Transverse colon (tissue), 4 donors: ENCODE results near the gene RAMACL. TPM values are rescaled to one million over a fixed set of nuclear protein-coding genes. Genes with fewer than 3 reads are reported as not detected.

Source experiments
- DNase-seq: peaks from one replicate; pipeline ENCODE4 v3.0.0-alpha.2; 2019
- H3K27ac ChIP-seq, 4 donors: fragments of 200-600 bp; sonication (generic); 2 replicates each; pipeline ENCODE4 v1.5.1; 2016 to 2018; ENCODE audit warnings: inconsistent platforms in 4 of 4
- H3K27me3 ChIP-seq: fragments of 200-600 bp; sonication (generic); 2 replicates; pipeline ENCODE4 v1.5.1; 2017; ENCODE audit warnings: inconsistent platforms
- H3K36me3 ChIP-seq, 4 donors: fragments of 200-600 bp; sonication (generic); 2 replicates each; pipeline ENCODE4 v1.5.1; 2017 to 2019; ENCODE audit warnings: inconsistent platforms in 4 of 4
- H3K4me1 ChIP-seq, 4 donors: fragments of 200-600 bp; sonication (generic); 2 replicates each; pipeline ENCODE4 v1.5.1; 2017 to 2020; ENCODE audit warnings: inconsistent platforms in 4 of 4
- H3K4me3 ChIP-seq, 4 donors: fragments of 200-600 bp; sonication (generic); 1 replicate in 1 of 4; 2 replicates in 3 of 4; pipeline versions ENCODE4 v1.5.1 to v1.6.1; 2017 to 2019; ENCODE audit warnings: inconsistent platforms in 4 of 4
- H3K9me3 ChIP-seq, 2 donors: fragments of 200-600 bp; sonication (generic); 2 replicates each; pipeline ENCODE4 v1.5.1; 2017 to 2019; ENCODE audit warnings: inconsistent platforms in 2 of 2
- CTCF ChIP-seq, 5 experiments: fragments of 200-600 bp in 3 of 5; fragments of 450-650 bp in 2 of 5; sonication (generic) in 3 of 5; IDR thresholded peaks; 1 replicate in 2 of 5; 2 replicates in 3 of 5; pipeline ENCODE4 v1.5.1; 2016 to 2017; ENCODE audit warnings: antibody characterized with exemption in 5 of 5, inconsistent platforms in 3 of 5, mild to moderate bottlenecking in 2 of 5, moderate library complexity in 1 of 5
- EP300 ChIP-seq: sonication (generic); formaldehyde crosslinking; IDR thresholded peaks from one replicate; pipeline ENCODE4 v1.6.1; 2017; ENCODE audit warnings: antibody characterized with exemption, low read depth
- POLR2A ChIP-seq: fragments of 450-650 bp; IDR thresholded peaks from one replicate; pipeline ENCODE4 v1.6.1; 2016; ENCODE audit warnings: antibody characterized with exemption, mild to moderate bottlenecking, moderate library complexity
- POLR2AphosphoS5 ChIP-seq, 3 donors: sonication (generic); formaldehyde crosslinking; IDR thresholded peaks; one replicate each; pipeline ENCODE4 v1.6.1; 2016; ENCODE audit warnings: antibody characterized with exemption in 3 of 3
- WGBS, 2 donors: methylation state at CpG; one replicate each; pipeline ENCODE4 v1.1.5; 2018; ENCODE audit warnings: low coverage in 1 of 2; 5-methylcytosine and 5-hydroxymethylcytosine counted together
- in situ Hi-C, 4 donors: fragments of 200-750 bp; cut with MboI; loops; one replicate each; pipeline versions ENCODE4 v1.15.0 to v1.15.1; 2017; ENCODE audit warnings: low sequenced_read_pairs in 3 of 4, low pct_ligation_motif_present in 1 of 4, low pct_unique_long_range_greater_than_20kb in 1 of 4
- intact Hi-C: fragments of 100-400 bp; cut with DNase I; formaldehyde crosslinking; loops from one replicate; pipeline ENCODE4 v1.15.1; 2023; ENCODE audit warnings: low total_unique reads
- total RNA-seq, 4 donors: library from RNA; depleted of rRNA; stranded (reverse); fragments of >200 nt; gene quantifications; one replicate each; pipeline ENCODE4 v1.1.0, GENCODE V29; 2016

Gene RAMACL
- total RNA-seq, 4 donors from 2014 or later: 0.95 to 1.2 (median 1.2) TPM; not detected in 1

DNA sequence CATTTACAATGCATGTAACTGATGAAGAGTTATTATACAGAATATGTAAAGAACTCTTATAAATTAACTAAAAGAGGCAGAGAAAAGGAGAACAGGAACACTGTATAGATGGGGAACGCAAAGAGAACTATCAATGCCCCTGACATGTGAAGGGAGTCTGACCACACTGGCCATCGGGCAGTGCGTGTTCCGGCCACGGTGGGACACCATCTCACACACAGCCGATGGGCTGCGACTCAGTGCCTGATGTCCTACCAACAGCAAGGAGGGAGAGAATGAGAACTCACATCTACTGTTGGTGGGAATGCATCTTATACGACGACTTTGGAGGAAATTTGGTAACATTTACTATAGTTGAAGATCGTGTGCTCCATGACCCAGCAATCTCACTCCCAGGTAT, 15.5 kb upstream of the RAMACL start:
- H3K4me3 ChIP-seq: no peak overlapping the region
- intact Hi-C loops: no loop called here
- H3K36me3 ChIP-seq: no peaks in the 10 kb centered on the region
- no peaks in the 10 kb centered on the region for H3K9me3 ChIP-seq
- H3K27ac ChIP-seq: no peak overlapping the region
- in situ Hi-C loops: no loop called here
- TF ChIP-seq CTCF (IDR thresholded peaks at IDR 0.05) (no peak), EP300 (no peak), POLR2A (no peak), POLR2AphosphoS5 (IDR thresholded peaks at IDR 0.05) (no peak)
- H3K4me1 ChIP-seq: peaks cover 0 to 7% (median 6%) of the 10 kb centered on the region in 4 donors
- no peaks in the 10 kb centered on the region for H3K27me3 ChIP-seq
- no peak for DNase-seq
- 94 to 98% methylated on average over 5 to 10 of the region's 10 CpGs for WGBS, 2 donors

GRCh38 chr6:166600931-166601330, 14.5 kb upstream of the RAMACL start:
- intact Hi-C loops (no loop called here), in situ Hi-C loops (no loop called here)
- no peak overlapping the region for H3K27ac ChIP-seq
- no peak for DNase-seq
- H3K27me3 ChIP-seq: no peaks in the 10 kb centered on the region
- TF ChIP-seq POLR2AphosphoS5 (IDR thresholded peaks at IDR 0.05) (no peak), POLR2A (no peak), CTCF (IDR thresholded peaks at IDR 0.05) (no peak), EP300 (no peak)
- H3K36me3 ChIP-seq: no peaks in the 10 kb centered on the region
- H3K4me3 ChIP-seq: no peak overlapping the region
- peaks cover 0 to 7% (median 6%) of the 10 kb centered on the region in 4 donors for H3K4me1 ChIP-seq
- 74 to 100% methylated on average over 2 of the region's 2 CpGs for WGBS, 2 donors
- no peaks in the 10 kb centered on the region for H3K9me3 ChIP-seq

GRCh38 chr6:166599205-166599604, 12.7 kb upstream of the RAMACL start:
- no peaks in the 10 kb centered on the region for H3K36me3 ChIP-seq
- peak overlapping the region; percentile 68 to 80 (median 71) for H3K27ac ChIP-seq
- H3K27me3 ChIP-seq: no peaks in the 10 kb centered on the region
- H3K9me3 ChIP-seq: no peaks in the 10 kb centered on the region
- intact Hi-C loops (no loop called here), in situ Hi-C loops (no loop called here)
- peaks cover 0 to 7% (median 6%) of the 10 kb centered on the region in 4 donors for H3K4me1 ChIP-seq
- TF ChIP-seq CTCF (IDR thresholded peaks at IDR 0.05): no peak
- TF ChIP-seq EP300: no peak
- no peak overlapping the region for H3K4me3 ChIP-seq
- DNase-seq: no peak
- WGBS, 2 donors: 65 to 80% methylated on average over 5 of the region's 5 CpGs

- WGBS, 2 donors: 80 to 84% methylated on average over 3 to 11 of the region's 11 CpGs
- in situ Hi-C loops: no loop called here
These were observed 12.1 kb upstream of the RAMACL start for GRCh38 chr6:166598441-166599138.

More at GRCh38 chr6:166598441-166599138, 12.1 kb upstream of the RAMACL start:
- Histone ChIP-seq H3K4me1 (peaks cover 0 to 7% (median 6%) of the 10 kb centered on the region in 4 donors), H3K4me3 (no peak overlapping the region), H3K36me3 (no peaks in the 10 kb centered on the region), H3K27ac (peak overlapping the region; percentile 68 to 80 (median 71)), H3K9me3 (no peaks in the 10 kb centered on the region), H3K27me3 (no peaks in the 10 kb centered on the region)
- intact Hi-C loops: no loop called here
- TF ChIP-seq EP300 (no peak), POLR2AphosphoS5 (IDR thresholded peaks at IDR 0.05) (peak; percentile 54 to 62 (median 59))
- DNase-seq: no peak
